Measurements from ENCODE around the gene PROK2. TPM values are rescaled to one million over a fixed set of nuclear protein-coding genes. Genes with fewer than 3 reads are reported as not detected.

Gene PROK2
- total and polyA plus RNA-seq, 2 experiments from 2014 or later = 2.1 to 2.3 TPM

GRCh38 chr3:71776538-71776937 is 8.4 kb downstream of the PROK2 start:
- H3K4me2 ChIP-seq = no peak overlapping the region
- Mint-ChIP-seq H3K4me3 (no peak overlapping the region), H3K36me3 (ENCODE audit: low read depth) (no peaks in the 10 kb centered on the region), H3K27ac (no peak overlapping the region), H3K4me1 (peaks cover 39% of the 10 kb centered on the region), H3K27me3 (ENCODE audit: insufficient read depth, low read depth, poor library complexity) (peaks cover 2% of the 10 kb centered on the region), H3K9me3 (no peaks in the 10 kb centered on the region)
- TF ChIP-seq EZH2 (IDR thresholded peaks at IDR 0.05; ENCODE audit: low read depth, unreplicated experiment) = no peak
- H4K20me1 ChIP-seq (replicated peaks; ENCODE audit: insufficient read depth) = no peaks in the 10 kb centered on the region
- H2AFZ ChIP-seq = no peak overlapping the region
- ATAC-seq (no peak), DNase-seq (ENCODE audit: low spot score) (no peak)
- no peaks in the 10 kb centered on the region; the same call in 1 of the 2 replicates for H3K36me3 ChIP-seq (ENCODE audit: insufficient read depth)
- no peak overlapping the region for H3K4me3 ChIP-seq
- H3K27me3 ChIP-seq (ENCODE audit: insufficient read depth) = peaks cover 6% of the 10 kb centered on the region
- no peak overlapping the region for H3K27ac ChIP-seq (ENCODE audit: low read depth)
- H3K9me2 ChIP-seq (ENCODE audit: insufficient read depth) = no peaks in the 10 kb centered on the region
- peaks cover 68% of the 10 kb centered on the region for H3K4me1 ChIP-seq (ENCODE audit: insufficient read depth)
- no peaks in the 10 kb centered on the region for H3K79me2 ChIP-seq (replicated peaks; ENCODE audit: insufficient read depth)
- H3F3A ChIP-seq (replicated peaks; ENCODE audit: low read depth) = no peaks in the 10 kb centered on the region

- Histone ChIP-seq H3K4me2 (peak overlapping the region; percentile 54), H2AFZ (no peak overlapping the region), H3F3A (replicated peaks; ENCODE audit: low read depth) (no peaks in the 10 kb centered on the region), H3K27me3 (ENCODE audit: insufficient read depth) (no peaks in the 10 kb centered on the region), H3K4me1 (ENCODE audit: insufficient read depth) (peaks cover 47% of the 10 kb centered on the region), H3K27ac (ENCODE audit: low read depth) (no peak overlapping the region), H3K4me3 (no peak overlapping the region; the same call in 1 of the 2 replicates), H3K9me2 (ENCODE audit: insufficient read depth) (no peaks in the 10 kb centered on the region), H4K20me1 (replicated peaks; ENCODE audit: insufficient read depth) (no peaks in the 10 kb centered on the region), H3K36me3 (ENCODE audit: insufficient read depth) (no peaks in the 10 kb centered on the region), H3K79me2 (replicated peaks; ENCODE audit: insufficient read depth) (no peaks in the 10 kb centered on the region)
- Mint-ChIP-seq H3K9me3 (no peaks in the 10 kb centered on the region), H3K4me1 (peaks cover 34% of the 10 kb centered on the region), H3K27me3 (ENCODE audit: insufficient read depth, low read depth, poor library complexity) (peaks cover 4% of the 10 kb centered on the region), H3K27ac (no peak overlapping the region), H3K4me3 (no peak overlapping the region; the same call in 2 of the 3 replicates), H3K36me3 (ENCODE audit: low read depth) (no peaks in the 10 kb centered on the region)
- DNase-seq (ENCODE audit: low spot score) = no peak
- peak; percentile 44 for ATAC-seq
- no peak for TF ChIP-seq ZNF114 (CRISPR knock-in tag; IDR thresholded peaks at IDR 0.05)
- TF ChIP-seq CREB1 (CRISPR knock-in tag; IDR thresholded peaks at IDR 0.05; ENCODE audit: low read depth) = no peak
- TF ChIP-seq NANOG (IDR thresholded peaks at IDR 0.05; ENCODE audit: borderline replicate concordance) = no peak
- no peak for TF ChIP-seq ETS1 (IDR thresholded peaks at IDR 0.05)
- TF ChIP-seq EZH2phosphoT487 (IDR thresholded peaks at IDR 0.05; ENCODE audit: unreplicated experiment) = no peak
- no peak for TF ChIP-seq ZNF331 (CRISPR knock-in tag; IDR thresholded peaks at IDR 0.05; ENCODE audit: low read depth)
- no peak for TF ChIP-seq EZH2 (IDR thresholded peaks at IDR 0.05; ENCODE audit: low read depth, unreplicated experiment)
- no peak for TF ChIP-seq STAT1 (IDR thresholded peaks at IDR 0.05; ENCODE audit: unreplicated experiment)
- TF ChIP-seq ZNF462 (CRISPR knock-in tag; IDR thresholded peaks at IDR 0.05) = no peak
- TF ChIP-seq JUNB (IDR thresholded peaks at IDR 0.05; ENCODE audit: unreplicated experiment) = no peak
- no peak for TF ChIP-seq REST (IDR thresholded peaks at IDR 0.05; ENCODE audit: unreplicated experiment)
- no peak for TF ChIP-seq POLR2AphosphoS5 (IDR thresholded peaks at IDR 0.05; ENCODE audit: low read depth)
Measured at GRCh38 chr3:71771884-71772283, 13.1 kb downstream of the PROK2 start.
